ENCODE results near the gene SETD3.

Gene SETD3

GRCh38 chr14:99518441-99519346 is 38.0 kb upstream of the SETD3 start:
- Histone ChIP-seq H3K27me3 (no peaks in the 10 kb centered on the region), H3K36me3 (peaks cover 53% of the 10 kb centered on the region), H3K4me1 (peaks cover 4% of the 10 kb centered on the region), H3K4me3 (ENCODE audit: low read depth, low read length) (no peak overlapping the region), H3K9me3 (no peaks in the 10 kb centered on the region)
- peak; percentile 93 for TF ChIP-seq CTCF (IDR thresholded peaks at IDR 0.05; ENCODE audit: low read depth, low read length)
- DNase-seq, result peak; percentile 79

GRCh38 chr14:99517643-99518381 is 37.2 kb upstream of the SETD3 start:
- H3K4me3 ChIP-seq (ENCODE audit: low read depth, low read length), result no peak overlapping the region
- H3K9me3 ChIP-seq, result no peaks in the 10 kb centered on the region
- DNase-seq, result peak; percentile 12
- H3K4me1 ChIP-seq, result no peaks in the 10 kb centered on the region
- H3K36me3 ChIP-seq, result peaks cover 61% of the 10 kb centered on the region
- TF ChIP-seq CTCF (IDR thresholded peaks at IDR 0.05; ENCODE audit: low read depth, low read length), result no peak
- H3K27me3 ChIP-seq, result no peaks in the 10 kb centered on the region

- no peak for TF ChIP-seq CTCF (IDR thresholded peaks at IDR 0.05; ENCODE audit: low read depth, low read length)
- no peaks in the 10 kb centered on the region for H3K9me3 ChIP-seq
- no peak overlapping the region for H3K4me3 ChIP-seq (ENCODE audit: low read depth, low read length)
- peaks cover 61% of the 10 kb centered on the region for H3K36me3 ChIP-seq
- peak; percentile 8 for DNase-seq
- H3K4me1 ChIP-seq, result no peaks in the 10 kb centered on the region
- no peaks in the 10 kb centered on the region for H3K27me3 ChIP-seq
These were observed 36.4 kb upstream of the SETD3 start for GRCh38 chr14:99516871-99517642.

GRCh38 chr14:99516156-99516870 is 35.7 kb upstream of the SETD3 start:
- DNase-seq, result peak; percentile 9
- Histone ChIP-seq H3K27me3 (no peaks in the 10 kb centered on the region), H3K9me3 (no peaks in the 10 kb centered on the region), H3K4me1 (no peaks in the 10 kb centered on the region), H3K36me3 (peaks cover 57% of the 10 kb centered on the region), H3K4me3 (ENCODE audit: low read depth, low read length) (no peak overlapping the region)
- no peak for TF ChIP-seq CTCF (IDR thresholded peaks at IDR 0.05; ENCODE audit: low read depth, low read length)

GRCh38 chr14:99515301-99516155 is 34.9 kb upstream of the SETD3 start:
- no peaks in the 10 kb centered on the region for H3K4me1 ChIP-seq
- peak; percentile 6 for DNase-seq
- no peak for TF ChIP-seq CTCF (IDR thresholded peaks at IDR 0.05; ENCODE audit: low read depth, low read length)
- H3K36me3 ChIP-seq, result peaks cover 58% of the 10 kb centered on the region
- no peak overlapping the region for H3K4me3 ChIP-seq (ENCODE audit: low read depth, low read length)
- no peaks in the 10 kb centered on the region for H3K27me3 ChIP-seq
- H3K9me3 ChIP-seq, result no peaks in the 10 kb centered on the region
